ENCODE data around the gene ABCC1.
A peak's percentile ranks its signal among the peaks of the same experiment; 100 is the strongest.
"Not testable (repeated sequence)": the region's sequence is repeated elsewhere in the genome, so short reads cannot be mapped to it uniquely, and the experiment has no call there.

The ABCC1 gene

DNA sequence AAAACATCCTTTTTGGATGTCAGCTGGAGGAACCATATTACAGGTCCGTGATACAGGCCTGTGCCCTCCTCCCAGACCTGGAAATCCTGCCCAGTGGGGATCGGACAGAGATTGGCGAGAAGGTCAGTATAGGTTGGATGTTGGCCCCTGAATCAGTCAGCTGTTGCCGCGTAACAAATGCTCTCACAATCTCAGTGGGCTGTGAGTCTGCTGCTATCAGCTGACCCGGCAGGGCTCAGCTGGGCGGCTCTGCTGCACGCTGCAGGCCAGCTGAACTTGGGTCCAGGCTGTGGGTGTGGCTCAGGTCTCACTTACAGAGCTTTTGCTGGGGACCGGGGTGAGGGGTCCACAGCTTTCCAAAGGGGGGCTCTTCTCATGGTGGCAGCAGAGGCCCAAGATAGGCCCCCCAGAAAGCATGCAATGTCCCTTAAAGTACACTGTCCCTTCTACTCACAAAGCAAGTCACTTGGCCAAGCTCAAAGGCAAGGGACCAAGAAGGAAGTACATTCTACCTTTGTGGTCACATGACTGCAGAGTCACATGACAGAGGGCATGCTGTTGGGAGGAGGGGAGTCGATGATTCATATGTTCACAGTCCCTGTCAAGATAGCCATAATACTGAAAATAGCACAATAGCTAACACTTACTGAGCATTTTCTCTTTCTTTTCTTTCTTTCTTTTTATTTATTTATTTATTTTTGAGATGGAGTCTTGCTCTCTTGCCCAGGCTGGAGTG lies 134.2 kb downstream of the ABCC1 start:
- peak; percentile 27 for DNase-seq (ENCODE audit: low read depth)

DNA sequence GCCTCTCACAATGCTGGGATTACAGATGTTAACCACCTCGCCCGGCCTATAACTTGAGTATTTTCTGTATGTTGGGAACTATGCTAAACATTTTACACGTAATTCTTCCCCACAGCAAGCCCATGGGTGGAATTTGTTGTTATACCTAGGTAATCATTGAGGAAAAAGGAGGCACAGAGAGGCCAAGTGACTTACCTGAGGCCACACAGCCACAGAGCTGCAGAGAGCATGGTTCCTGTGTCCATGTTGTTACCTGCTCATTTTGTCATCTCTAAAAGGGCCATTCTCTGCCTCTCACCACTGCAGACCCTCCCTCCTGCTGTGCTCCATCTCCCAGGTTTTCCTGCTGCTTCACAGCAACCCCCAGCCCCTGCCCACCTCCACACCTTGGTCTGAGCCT lies 135.5 kb downstream of the ABCC1 start:
- DNase-seq (ENCODE audit: low read depth), result no peak

DNA sequence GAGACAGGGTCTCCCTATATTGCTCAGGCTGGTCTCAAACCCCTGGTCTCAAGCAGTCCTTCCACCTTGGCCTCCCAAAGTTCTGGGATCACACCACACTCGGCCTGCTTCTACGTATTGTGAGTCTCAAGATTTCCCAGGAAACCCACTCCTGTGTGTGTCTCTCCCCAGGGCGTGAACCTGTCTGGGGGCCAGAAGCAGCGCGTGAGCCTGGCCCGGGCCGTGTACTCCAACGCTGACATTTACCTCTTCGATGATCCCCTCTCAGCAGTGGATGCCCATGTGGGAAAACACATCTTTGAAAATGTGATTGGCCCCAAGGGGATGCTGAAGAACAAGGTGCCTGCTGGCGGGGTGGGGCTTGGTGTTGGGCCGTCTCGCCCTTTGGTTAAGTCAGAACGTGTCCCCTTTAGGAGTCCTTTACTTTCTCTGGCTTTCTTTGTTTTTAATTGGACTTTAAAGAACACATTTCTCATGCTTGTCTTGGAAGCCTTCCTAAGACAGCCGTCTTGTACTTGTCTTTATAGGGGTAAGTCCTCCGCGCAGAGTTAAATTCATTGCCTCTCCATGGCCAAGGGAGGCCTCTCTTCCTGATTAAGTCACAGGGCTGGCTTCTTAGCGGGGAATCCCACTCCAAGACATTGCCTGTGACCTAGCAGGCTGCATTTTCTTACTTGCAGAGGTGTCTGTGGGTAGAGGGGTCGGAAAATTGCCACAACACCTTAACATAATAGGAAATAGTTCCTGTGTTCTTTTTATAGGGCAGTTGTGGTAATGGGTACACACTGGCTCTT lies 137.4 kb downstream of the ABCC1 start:
- no peak for DNase-seq (ENCODE audit: low read depth)

DNA sequence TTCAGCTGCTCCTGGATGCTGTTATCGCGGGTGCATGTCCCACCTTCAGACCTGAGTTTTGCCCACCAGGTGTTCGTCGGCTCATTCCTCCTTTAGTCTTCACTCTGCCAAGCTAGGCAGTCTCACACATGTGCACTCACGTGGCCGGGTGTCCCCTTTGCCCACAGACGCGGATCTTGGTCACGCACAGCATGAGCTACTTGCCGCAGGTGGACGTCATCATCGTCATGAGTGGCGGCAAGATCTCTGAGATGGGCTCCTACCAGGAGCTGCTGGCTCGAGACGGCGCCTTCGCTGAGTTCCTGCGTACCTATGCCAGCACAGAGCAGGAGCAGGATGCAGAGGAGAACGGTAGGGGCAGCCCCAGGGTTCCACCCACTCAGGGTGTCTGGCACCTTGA lies 140.8 kb downstream of the ABCC1 start:
- DNase-seq (ENCODE audit: low read depth), result no peak

DNA sequence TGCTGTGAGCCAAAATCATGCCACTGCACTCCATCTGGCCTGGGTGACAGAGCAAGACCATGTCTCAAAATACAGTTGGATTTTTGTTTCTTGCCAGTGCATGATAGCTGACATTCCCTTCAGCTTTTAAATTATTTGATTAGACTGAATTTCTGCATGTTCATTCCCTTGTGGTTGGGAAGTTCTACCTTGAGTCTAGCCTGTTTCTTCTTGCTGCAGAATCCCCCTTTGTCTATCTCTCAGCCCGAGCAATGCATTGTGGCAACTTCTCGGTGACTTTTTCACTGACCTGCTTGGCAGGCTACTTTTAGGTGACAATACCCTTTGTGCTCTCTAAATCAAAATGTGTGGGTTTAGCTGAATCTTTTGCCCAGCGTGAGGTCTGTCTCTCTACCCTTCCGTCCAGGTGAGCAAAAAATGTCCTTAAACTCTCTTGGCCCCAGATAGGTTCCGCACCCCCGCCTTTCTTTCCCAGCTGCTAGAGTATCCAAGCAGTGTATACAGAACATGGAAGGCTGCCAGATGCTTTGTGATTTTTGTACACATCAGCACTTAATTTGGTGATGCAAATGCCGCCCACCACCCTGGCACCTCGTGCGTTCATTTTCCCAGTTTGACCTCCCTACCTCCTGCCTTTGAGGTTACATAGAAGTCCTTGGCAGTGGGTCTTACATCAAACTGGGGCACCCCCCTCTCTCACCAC lies 143.7 kb downstream of the ABCC1 start:
- DNase-seq (ENCODE audit: low read depth), result peak; percentile 57

DNA sequence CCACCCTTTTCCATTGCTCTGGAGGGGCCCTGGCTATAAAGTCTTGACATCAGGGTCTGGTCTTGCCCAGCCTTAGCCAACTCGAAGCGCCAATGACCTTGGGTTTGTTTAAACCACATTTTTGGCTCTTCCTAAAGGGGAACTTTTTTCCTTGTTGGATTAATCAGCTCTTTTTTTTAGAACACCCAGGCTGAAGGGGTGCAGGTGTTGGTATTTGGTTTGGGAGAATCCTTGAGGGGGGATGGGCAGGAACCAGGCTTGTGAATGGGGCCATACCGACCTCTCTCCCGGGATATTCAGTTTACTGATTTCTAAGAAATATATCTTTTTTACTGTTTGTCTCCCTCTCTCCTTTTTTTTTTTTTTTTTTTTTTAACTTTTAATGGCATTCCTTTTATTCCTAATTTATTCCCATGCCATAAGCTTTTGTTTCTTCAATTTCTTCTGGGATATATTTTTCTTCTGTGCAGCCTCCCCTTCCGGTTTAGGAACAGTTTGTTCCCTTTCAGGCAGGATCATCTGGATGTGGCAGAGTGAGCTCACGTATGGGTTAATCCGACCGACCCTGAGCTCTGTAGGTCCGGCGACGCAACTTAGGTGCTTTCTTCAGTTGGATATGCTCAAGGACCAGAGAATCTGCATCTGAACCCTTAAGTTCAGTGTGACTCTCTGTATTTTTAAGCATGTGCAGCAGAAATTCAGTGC lies 144.4 kb downstream of the ABCC1 start:
- peak; percentile 30 for DNase-seq (ENCODE audit: low read depth)

DNA sequence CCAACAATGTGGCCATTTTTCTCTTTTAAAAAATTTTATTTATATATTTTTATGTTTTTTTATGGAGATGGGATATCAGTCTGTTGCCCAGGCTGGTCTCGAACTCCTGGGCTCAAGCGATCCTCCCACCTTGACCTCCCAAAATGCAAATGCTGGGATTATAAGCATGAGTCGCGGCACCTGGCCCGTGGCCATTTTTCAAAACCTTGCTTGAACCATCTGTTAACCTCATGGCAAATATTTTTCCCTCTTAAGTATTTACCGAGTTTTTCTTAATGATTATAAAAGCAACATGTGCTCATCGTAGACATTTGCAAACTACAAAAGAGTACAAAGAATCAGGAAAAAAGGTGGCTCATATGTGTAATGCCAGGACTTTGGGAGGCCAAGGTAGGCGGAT lies 146.2 kb downstream of the ABCC1 start:
- DNase-seq (ENCODE audit: low read depth), result peak; percentile 21

DNA sequence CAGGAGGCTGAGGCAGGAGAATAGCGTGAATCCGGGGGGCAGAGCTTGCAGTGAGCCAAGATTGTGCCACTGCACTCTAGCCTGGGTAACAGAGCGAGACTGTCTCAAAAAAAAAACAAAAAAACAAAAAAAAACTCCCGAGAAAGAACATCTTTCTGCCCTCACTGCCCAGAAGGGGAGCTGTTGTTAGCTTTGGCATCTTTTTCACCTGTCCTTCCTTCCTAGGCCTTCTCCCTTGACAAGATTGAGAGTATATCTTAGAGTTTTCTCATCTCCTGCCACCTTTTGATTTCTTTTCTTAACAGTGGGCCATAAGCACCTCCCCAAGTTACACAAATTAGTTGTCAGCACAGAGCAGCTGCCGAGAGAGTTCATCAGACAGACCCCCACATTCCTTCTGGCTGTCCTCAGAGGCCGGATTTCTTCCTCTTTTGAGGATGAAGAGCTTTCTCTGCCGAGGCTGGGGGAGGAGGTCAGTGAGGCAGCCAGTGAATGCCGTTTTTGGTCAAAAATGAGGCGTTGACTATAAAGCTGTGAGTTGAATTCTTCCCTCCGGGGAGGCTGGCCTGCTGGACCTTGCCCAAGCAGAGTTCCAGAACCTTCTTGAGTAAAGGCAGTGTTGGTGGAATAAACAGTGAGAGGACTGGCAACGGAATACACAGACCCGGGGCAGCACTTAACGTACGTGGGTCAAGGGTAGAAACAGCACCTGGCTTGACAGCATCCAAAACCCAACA lies 146.9 kb downstream of the ABCC1 start:
- peak; percentile 76 for DNase-seq (ENCODE audit: low read depth)

DNA sequence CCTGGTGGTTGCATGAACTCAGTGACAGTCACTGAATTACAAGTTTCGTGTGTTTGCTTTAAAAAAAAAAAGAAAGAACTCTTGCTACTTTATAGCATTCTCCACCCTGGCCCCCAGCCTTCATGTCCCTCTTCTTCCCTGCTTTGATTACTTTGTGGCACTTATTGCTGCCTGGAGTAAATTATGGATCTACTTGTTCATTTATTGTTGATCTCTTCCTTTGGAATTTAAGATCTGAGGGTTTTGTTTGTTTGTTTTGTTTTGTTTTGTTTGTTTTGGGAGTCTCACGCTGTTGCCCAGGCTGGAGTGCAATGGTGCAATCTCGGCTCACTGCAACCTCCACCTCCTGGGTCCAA lies 147.4 kb downstream of the ABCC1 start:
- no peak for DNase-seq (ENCODE audit: low read depth)

DNA sequence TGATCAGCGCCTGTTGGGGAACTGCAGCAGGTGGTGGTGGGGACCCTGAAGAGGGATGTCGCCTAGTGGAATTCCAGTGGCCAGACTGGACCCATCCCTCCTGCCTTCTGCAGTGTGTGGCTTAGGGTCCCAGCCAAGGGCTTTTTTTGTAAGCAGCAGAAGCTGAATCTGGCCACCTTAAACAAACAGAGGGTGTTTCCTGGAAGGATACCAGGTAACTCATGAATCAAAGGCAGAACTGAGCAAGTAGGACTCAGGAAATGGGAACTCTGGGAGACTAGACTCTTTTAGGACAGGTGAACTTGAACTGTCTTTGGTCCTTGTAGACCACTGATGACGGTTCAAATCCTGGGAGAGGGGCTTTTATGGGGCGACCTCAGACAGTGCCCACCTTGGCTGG lies 149.9 kb downstream of the ABCC1 start:
- DNase-seq (ENCODE audit: low read depth), result no peak

DNA sequence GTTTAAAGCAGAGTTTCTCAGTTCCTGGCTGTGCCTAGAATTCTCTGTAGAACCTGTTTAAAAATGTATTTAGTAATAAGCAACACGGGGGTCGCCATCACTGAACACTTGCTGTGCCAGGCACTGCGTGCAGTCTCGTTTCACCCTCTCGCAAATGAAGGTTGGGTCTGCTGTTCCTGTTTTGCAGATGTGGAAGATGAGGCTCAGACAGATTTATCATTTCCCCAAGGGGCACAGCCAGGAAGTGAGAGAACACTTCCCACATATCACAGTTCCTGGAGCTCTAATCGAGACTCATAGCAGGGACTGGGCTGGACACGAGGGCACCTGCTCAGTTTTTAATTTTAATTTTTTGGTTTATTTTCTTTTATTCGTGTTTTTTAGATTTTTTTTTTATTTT lies 151.2 kb downstream of the ABCC1 start:
- no peak for DNase-seq (ENCODE audit: low read depth)

DNA sequence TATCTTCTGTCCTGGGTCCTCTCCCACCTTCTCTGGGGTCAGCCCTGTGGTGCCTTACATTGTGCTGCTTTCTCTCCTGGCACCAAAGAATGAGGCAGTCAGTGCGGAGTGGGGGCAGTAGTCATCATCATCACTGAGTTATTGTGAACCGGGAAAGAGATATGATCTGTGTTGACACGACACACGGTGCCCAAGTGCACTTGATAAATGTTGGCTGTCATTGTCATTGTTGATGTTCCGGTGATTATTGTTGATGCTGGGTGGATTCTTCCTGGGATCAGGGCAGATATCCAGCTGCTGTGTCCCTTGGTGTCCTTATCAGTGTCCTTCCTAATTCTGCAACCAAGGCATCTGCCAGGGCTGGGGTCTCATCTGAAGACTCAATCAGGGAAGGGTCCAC lies 152.2 kb downstream of the ABCC1 start:
- DNase-seq (ENCODE audit: low read depth), result no peak

DNA sequence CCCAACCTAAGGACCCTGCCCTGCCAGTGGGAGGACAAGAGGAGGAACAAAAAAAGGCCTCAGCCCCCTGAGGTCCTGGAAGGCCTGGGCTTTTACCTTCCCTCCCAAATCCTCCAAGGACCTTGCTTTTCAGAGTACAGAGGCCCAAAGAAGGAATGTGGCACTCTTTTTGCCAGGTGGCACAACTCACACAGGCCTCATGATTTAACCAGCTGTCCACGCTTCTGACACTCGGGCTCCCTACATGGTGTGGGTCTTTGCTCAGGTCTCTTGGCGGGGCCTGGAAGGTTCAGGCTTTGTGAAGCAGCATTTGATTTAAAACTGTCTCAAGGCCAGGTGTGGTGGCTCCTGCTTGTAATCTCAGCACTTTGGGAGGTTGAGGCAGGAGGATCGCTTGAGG lies 153.3 kb downstream of the ABCC1 start:
- DNase-seq (ENCODE audit: low read depth), result no peak

DNA sequence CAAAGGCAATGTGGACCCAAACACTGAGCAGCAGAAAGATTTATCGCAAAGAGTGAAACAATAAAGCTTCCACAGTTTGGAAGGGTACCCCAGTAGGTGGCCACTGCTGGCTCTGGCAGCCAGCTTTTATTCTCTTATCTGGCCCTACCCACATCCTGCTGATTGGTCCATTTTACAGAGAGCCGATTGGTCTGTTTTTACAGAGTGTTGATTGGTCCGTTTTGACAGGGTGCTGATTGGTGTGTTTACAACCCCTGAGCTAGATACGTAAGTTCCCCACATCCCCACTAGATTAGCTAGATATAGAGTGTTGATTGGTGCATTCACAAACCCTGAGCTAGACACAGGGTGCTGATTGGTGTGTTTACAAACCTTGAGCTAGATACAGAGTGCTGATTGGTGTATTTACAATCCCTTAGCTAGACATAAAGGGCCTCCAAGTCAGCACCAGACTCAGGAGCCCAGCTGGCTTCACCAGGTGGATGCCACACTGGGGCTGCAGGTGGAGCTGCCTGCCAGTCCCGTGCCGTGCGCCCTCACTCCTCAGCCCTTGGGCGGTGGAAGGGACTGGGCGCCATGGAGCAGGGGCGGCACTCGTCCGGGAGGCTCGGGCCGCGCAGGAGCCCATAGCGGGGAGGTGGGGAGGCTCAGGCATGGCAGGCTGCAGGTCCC lies 154.9 kb downstream of the ABCC1 start:
- DNase-seq (ENCODE audit: low read depth), result not testable (repeated sequence)

DNA sequence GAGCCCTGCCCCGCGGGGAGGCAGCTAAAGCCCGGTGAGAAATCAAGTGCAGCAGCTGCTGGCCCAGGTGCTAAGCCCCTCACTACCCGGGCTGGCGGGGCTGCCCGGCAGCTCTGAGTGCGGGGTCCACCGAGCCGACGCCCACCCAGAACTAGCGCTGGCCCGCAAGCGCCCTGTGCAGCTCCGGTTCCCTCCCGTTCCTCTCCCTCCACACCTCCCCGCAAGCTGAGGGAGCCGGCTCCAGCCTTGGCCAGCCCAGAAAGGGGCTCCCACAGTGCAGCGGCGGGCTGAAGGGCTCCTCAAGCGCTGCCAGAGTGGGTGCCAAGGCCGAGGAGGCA lies 155.4 kb downstream of the ABCC1 start:
- DNase-seq (ENCODE audit: low read depth), result not testable (repeated sequence)

DNA sequence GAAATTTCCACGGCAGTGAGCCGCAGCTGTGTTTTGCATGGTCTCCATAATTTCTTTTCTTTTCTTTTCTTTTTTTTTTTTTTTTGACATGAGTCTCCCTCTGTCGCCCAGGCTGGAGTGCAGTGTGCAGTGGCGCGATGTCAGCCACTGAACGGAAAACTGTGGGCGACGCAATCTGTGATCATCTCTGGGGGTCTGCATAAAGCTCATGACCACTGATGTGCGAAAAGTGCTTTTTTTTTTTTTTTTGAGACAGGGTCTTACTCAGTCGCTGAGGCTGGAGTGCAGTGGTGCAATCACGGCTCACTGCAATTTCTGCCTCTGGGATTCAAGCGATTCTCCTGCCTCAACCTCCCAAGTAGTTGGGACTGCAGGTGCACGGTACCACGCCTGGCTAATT lies 156.2 kb downstream of the ABCC1 start:
- DNase-seq (ENCODE audit: low read depth), result no peak

DNA sequence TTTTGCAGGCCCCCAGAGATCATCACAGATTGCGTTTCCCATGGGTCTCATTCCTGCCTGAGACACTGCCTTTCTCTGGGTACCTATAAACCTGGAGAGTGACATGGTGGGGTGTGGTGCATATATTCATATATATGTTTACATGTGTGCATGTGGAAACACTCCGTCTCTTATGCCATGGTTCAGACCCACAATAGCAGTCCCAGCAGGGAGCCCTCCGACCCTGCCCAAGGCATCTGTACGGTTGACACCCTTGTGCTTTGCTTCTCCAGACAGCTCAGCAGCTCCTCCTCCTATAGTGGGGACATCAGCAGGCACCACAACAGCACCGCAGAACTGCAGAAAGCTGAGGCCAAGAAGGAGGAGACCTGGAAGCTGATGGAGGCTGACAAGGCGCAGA lies 157.1 kb downstream of the ABCC1 start:
- no peak for DNase-seq (ENCODE audit: low read depth)

DNA sequence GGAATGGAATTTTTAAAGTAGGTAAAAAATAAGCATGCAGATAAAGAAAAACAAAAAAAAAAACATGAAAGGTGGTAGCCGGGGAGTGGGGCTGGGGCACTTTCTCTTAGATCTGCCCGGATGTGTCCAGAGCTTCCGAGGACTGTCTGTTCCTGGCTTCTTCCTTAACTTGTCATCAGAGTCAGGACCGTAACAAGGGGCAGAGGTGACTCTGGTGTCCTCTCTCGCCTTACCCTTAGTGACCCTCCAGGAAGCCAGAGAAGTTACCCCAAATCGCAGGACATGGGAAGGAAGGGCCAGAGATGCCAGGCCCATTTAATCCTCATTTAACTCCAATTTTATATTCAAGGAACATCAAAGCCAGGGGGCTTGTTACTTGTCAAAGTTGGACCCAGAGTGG lies 158.4 kb downstream of the ABCC1 start:
- DNase-seq (ENCODE audit: low read depth), result no peak

DNA sequence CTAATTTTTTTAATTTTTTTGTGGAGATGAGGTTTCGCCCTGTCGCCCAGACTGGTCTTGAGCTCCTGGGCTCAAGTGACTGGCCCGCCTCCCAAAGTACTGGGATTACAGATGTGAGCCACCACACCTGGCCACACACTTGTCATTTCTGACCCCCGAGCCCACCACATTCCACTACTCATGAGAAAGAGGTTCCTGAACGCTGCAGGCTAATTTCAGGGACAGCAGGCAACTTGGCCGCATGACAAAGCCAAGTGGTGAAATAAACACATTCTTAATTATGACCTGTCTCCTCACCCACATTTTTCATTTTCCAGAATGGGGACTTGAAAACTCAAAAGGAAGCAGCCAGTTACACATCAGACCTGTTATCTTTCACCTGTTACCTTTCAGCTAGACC lies 159.3 kb downstream of the ABCC1 start:
- DNase-seq (ENCODE audit: low read depth), result no peak

DNA sequence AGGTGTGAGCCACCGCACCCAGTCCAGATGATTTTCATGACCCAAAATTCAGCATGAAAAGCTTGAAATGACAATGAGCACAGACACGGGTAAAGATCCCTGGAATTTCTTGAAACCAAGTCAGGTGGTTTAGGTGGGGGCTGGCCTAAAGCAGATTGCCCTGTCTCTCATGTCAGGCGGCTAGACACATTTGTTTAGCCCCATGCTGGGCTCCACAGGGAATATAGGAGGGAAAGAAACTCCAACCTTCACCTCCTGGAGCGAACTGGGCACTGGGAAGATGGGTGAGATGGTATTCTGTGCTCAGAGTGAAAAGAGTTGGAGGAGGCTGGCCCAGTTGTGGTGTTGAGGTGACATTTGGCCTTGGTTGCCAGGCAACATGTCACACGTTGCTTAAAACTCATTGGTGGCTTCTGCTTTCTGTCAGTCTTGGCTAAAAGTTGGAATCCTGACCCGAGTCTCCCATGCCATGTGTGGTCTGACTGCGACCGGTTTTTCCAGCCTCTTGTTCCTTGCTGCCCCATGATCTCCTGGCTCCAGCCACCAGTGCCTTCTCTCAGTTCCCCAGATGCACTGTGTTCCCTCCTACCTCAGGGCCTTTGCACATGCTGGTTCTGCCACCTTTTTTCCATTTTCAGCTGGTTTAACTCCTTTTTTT lies 160.2 kb downstream of the ABCC1 start:
- no peak for DNase-seq (ENCODE audit: low read depth)

DNA sequence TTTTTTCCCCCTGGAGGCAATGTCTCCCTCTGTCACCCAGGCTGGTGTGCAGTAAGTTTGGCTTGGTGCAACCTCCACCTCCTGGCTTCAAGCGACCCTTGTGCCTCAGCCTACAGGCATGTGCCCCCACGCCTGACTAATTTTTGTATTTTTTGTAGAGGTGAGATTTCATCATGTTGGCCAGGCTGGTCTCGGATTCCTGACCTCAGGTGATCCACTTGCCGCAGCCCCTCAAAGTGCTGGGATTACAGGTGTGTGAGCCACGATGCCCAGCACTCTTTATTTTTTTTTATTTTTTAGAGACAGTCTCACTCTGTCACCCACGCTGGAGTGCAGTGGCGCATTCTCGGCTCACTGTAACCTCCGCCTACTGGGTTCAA lies 160.7 kb downstream of the ABCC1 start:
- no peak for DNase-seq (ENCODE audit: low read depth)

Data from amniotic epithelial cell (primary cell).